ENCODE measurements around the gene ACOT9.

- TF ChIP-seq POLR2A (IDR thresholded peaks at IDR 0.05; ENCODE audit: low read depth, low read length) (no peak), POLR2AphosphoS5 (IDR thresholded peaks at IDR 0.05; ENCODE audit: low read depth, low read length) (no peak), TAF1 (IDR thresholded peaks at IDR 0.05; ENCODE audit: borderline replicate concordance, low read depth, low read length) (no peak)
These were observed 6.1 kb upstream of the ACOT9 start for GRCh38 chrX:23749129-23749528.

Data from GM12892 (cell line).